Measurements from ENCODE around the gene VTI1B.

The VTI1B gene

GRCh38 chr14:67643713-67644112 lies 30.7 kb downstream of the VTI1B start:
- POLR2A ChIA-PET = interaction anchor here (1.0 to 1.6 kb wide), 2 partner anchors 9 to 44 kb away, joined by 3 to 5 read pairs; partner anchors contain the start of gene PIGH
- CTCF ChIA-PET = interaction anchor here (1.2 kb wide), 1 partner anchor 61 kb away, joined by 4 read pairs; no protein-coding TSS in a partner anchor

GRCh38 chr14:67641902-67642749 lies 32.3 kb downstream of the VTI1B start:
- TF ChIP-seq FOXA1 (IDR thresholded peaks at IDR 0.05) (no peak), TARDBP (IDR thresholded peaks at IDR 0.05) (no peak), L3MBTL2 (conservative IDR thresholded peaks at IDR 0.05) (no peak), BHLHE40 (IDR thresholded peaks at IDR 0.05; ENCODE audit: borderline replicate concordance) (no peak)
- ChIA-PET POLR2A (no interaction called here), CTCF (no interaction called here)
- DNase-seq (ENCODE audit: extremely low spot score) = no peak

More at GRCh38 chr14:67643713-67644112, 30.7 kb downstream of the VTI1B start:
- no peak for TF ChIP-seq ZNF384 (IDR thresholded peaks at IDR 0.05)
- no peak for TF ChIP-seq FOXM1 (IDR thresholded peaks at IDR 0.05; ENCODE audit: borderline replicate concordance)
- no peak for TF ChIP-seq BHLHE40 (IDR thresholded peaks at IDR 0.05; ENCODE audit: borderline replicate concordance)
- no peak for TF ChIP-seq L3MBTL2 (conservative IDR thresholded peaks at IDR 0.05)
- no peak for TF ChIP-seq FOXK2 (IDR thresholded peaks at IDR 0.05)
- TF ChIP-seq CTBP1 (IDR thresholded peaks at IDR 0.05; ENCODE audit: borderline replicate concordance) = no peak
- no peak for TF ChIP-seq LEF1 (IDR thresholded peaks at IDR 0.05; ENCODE audit: borderline replicate concordance)
- no peak for TF ChIP-seq FOXA1 (IDR thresholded peaks at IDR 0.05)
- TF ChIP-seq PKNOX1 (IDR thresholded peaks at IDR 0.05) = no peak
- no peak for TF ChIP-seq SUZ12 (IDR thresholded peaks at IDR 0.05)
- TF ChIP-seq NFRKB (IDR thresholded peaks at IDR 0.05) = no peak
- DNase-seq (ENCODE audit: extremely low spot score) = no peak

- no peak for TF ChIP-seq FOXM1 (IDR thresholded peaks at IDR 0.05; ENCODE audit: borderline replicate concordance)
- DNase-seq (ENCODE audit: extremely low spot score) = no peak
- POLR2A ChIA-PET = no interaction called here
- CTCF ChIA-PET = no interaction called here
Measured at GRCh38 chr14:67641480-67641879, 33.0 kb downstream of the VTI1B start.

DNA sequence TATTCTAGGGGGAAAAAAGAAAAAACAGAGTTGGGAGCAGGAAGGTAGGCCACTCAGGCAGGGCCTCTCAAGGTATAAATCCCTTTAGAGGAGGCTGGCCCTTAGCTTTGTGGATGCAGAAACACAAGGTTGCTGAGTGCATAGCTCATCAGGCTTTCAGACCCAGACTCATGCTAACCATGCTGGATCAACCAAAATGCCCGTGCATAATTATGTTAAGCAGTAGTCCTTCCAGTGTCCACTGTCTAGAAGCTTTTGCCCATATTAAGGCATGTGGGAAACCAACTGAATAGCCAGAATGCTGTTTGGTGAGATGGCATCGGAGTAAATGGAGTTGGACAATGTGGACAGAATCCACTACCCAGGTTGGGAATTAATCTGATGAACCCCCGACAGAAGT lies 35.8 kb downstream of the VTI1B start:
- no peak for DNase-seq (ENCODE audit: extremely low spot score)
- CTCF ChIA-PET = no interaction called here
- TF ChIP-seq FOXA1 (IDR thresholded peaks at IDR 0.05) = no peak
- TF ChIP-seq BHLHE40 (IDR thresholded peaks at IDR 0.05; ENCODE audit: borderline replicate concordance) = no peak
- TF ChIP-seq ELF4 (IDR thresholded peaks at IDR 0.05) = no peak
- no peak for TF ChIP-seq FOXM1 (IDR thresholded peaks at IDR 0.05; ENCODE audit: borderline replicate concordance)
- POLR2A ChIA-PET = no interaction called here

DNA sequence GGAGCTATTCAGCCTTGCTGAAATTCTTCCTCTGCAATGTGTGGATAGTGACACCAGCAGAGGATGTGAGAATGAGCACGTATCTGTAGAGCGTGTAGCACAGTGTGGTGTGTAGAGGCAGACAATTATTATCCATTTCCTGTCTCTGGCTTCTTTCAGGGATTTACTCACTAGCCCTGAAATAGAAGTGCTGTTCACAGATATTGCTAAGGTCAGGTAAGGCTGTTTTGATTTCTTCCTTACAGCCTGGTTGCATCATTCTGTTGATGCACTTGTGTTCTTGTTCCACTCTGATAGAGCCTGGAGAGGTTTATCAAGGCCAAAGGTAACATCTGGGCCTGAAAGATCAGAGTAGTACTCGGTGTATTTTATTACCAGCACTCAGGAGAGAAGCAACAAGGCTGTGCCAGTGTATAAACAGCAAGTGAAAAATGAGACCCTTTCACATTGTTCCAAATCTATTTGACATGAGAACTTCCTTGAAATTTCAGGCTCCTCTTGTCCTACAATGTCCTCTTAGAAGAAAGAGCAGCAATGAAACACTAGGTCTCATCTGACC lies 38.0 kb downstream of the VTI1B start:
- TF ChIP-seq FOXK2 (IDR thresholded peaks at IDR 0.05) (no peak), ZNF384 (IDR thresholded peaks at IDR 0.05) (no peak), FOXM1 (IDR thresholded peaks at IDR 0.05; ENCODE audit: borderline replicate concordance) (no peak), PKNOX1 (IDR thresholded peaks at IDR 0.05) (no peak), ARNT (IDR thresholded peaks at IDR 0.05) (no peak), SP1 (IDR thresholded peaks at IDR 0.05) (no peak), HDGF (IDR thresholded peaks at IDR 0.05; ENCODE audit: borderline replicate concordance) (no peak), LEF1 (IDR thresholded peaks at IDR 0.05; ENCODE audit: borderline replicate concordance) (no peak), BHLHE40 (IDR thresholded peaks at IDR 0.05; ENCODE audit: borderline replicate concordance) (no peak), SUZ12 (IDR thresholded peaks at IDR 0.05) (no peak), L3MBTL2 (conservative IDR thresholded peaks at IDR 0.05) (no peak), ELF4 (IDR thresholded peaks at IDR 0.05) (no peak), CTBP1 (IDR thresholded peaks at IDR 0.05; ENCODE audit: borderline replicate concordance) (no peak), TARDBP (IDR thresholded peaks at IDR 0.05) (no peak), FOXA1 (IDR thresholded peaks at IDR 0.05) (no peak), NFRKB (IDR thresholded peaks at IDR 0.05) (no peak)
- ChIA-PET POLR2A (no interaction called here), CTCF (no interaction called here)
- DNase-seq (ENCODE audit: extremely low spot score) = no peak

- TF ChIP-seq FOXK2 (IDR thresholded peaks at IDR 0.05) = no peak
- no peak for TF ChIP-seq FOXA1 (IDR thresholded peaks at IDR 0.05)
- TF ChIP-seq SP1 (IDR thresholded peaks at IDR 0.05) = no peak
- no peak for TF ChIP-seq NFRKB (IDR thresholded peaks at IDR 0.05)
- TF ChIP-seq TARDBP (IDR thresholded peaks at IDR 0.05) = no peak
- no peak for TF ChIP-seq CTBP1 (IDR thresholded peaks at IDR 0.05; ENCODE audit: borderline replicate concordance)
- ChIA-PET POLR2A (no interaction called here), CTCF (interaction anchor here (1.6 kb wide), 1 partner anchor 13 kb away, joined by 3 read pairs; no protein-coding TSS in a partner anchor)
- DNase-seq (ENCODE audit: extremely low spot score) = no peak
Measured at GRCh38 chr14:67633451-67634147, 40.8 kb downstream of the VTI1B start.

DNA sequence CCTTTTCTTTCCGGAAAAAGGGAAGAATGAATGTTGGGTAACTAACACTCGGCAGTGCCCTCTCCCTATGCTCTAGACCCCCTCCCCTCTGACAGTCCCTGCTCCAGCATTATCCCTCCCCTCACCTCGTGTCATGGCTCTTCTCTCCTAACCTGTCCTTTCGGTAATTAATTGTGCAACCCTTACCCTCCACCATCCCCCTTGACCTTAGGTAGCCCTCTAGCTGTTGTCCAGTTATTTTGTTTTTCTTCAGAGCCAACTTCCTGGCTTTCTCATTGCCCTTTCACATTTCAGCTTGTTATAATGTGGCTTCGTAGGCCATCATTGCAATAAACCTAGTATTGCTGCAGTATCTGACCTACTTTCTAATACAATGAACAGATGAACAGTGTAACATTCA lies 43.5 kb downstream of the VTI1B start:
- ChIA-PET POLR2A (interaction anchor here (0.8 kb wide), 1 partner anchor 10 kb away, joined by 3 read pairs; no protein-coding TSS in a partner anchor), CTCF (no interaction called here)
- no peak for TF ChIP-seq TARDBP (IDR thresholded peaks at IDR 0.05)
- no peak for TF ChIP-seq PKNOX1 (IDR thresholded peaks at IDR 0.05)
- no peak for TF ChIP-seq L3MBTL2 (conservative IDR thresholded peaks at IDR 0.05)
- no peak for TF ChIP-seq SP1 (IDR thresholded peaks at IDR 0.05)
- no peak for TF ChIP-seq FOXK2 (IDR thresholded peaks at IDR 0.05)
- TF ChIP-seq ELF4 (IDR thresholded peaks at IDR 0.05) = no peak
- TF ChIP-seq FOXA1 (IDR thresholded peaks at IDR 0.05) = no peak
- TF ChIP-seq HDGF (IDR thresholded peaks at IDR 0.05; ENCODE audit: borderline replicate concordance) = no peak
- TF ChIP-seq SUZ12 (IDR thresholded peaks at IDR 0.05) = no peak
- TF ChIP-seq LEF1 (IDR thresholded peaks at IDR 0.05; ENCODE audit: borderline replicate concordance) = no peak
- no peak for TF ChIP-seq CTBP1 (IDR thresholded peaks at IDR 0.05; ENCODE audit: borderline replicate concordance)
- TF ChIP-seq BHLHE40 (IDR thresholded peaks at IDR 0.05; ENCODE audit: borderline replicate concordance) = no peak
- no peak for TF ChIP-seq NFRKB (IDR thresholded peaks at IDR 0.05)
- TF ChIP-seq ARNT (IDR thresholded peaks at IDR 0.05) = no peak
- TF ChIP-seq ZNF384 (IDR thresholded peaks at IDR 0.05) = no peak
- no peak for TF ChIP-seq FOXM1 (IDR thresholded peaks at IDR 0.05; ENCODE audit: borderline replicate concordance)
- no peak for DNase-seq (ENCODE audit: extremely low spot score)

Measured in HEK293T (cell line).